Mammary epithelial cell (primary cell): ENCODE data around the gene GDPD5.

Experiments
- EZH2 ChIP-seq: IDR thresholded peaks from 2 replicates; pipeline ENCODE4 v1.6.1; 2012; ENCODE audit warnings: low read length, inconsistent platforms, borderline replicate concordance
- TF ChIP-seq, protein P1 (sequence below), 2 donors: IDR thresholded peaks in 1 of 2; conservative IDR thresholded peaks in 1 of 2; 2 replicates each; pipeline ENCODE4 v1.5.1; 2011 to 2012; ENCODE audit warnings: inconsistent platforms in 2 of 2, low read length in 2 of 2, mild to moderate bottlenecking in 2 of 2, control low read depth in 1 of 2, low read depth in 1 of 2; ENCODE audit not compliant: insufficient read depth in 1 of 2; ENCODE audit errors: extremely low read depth in 1 of 2

DNA sequence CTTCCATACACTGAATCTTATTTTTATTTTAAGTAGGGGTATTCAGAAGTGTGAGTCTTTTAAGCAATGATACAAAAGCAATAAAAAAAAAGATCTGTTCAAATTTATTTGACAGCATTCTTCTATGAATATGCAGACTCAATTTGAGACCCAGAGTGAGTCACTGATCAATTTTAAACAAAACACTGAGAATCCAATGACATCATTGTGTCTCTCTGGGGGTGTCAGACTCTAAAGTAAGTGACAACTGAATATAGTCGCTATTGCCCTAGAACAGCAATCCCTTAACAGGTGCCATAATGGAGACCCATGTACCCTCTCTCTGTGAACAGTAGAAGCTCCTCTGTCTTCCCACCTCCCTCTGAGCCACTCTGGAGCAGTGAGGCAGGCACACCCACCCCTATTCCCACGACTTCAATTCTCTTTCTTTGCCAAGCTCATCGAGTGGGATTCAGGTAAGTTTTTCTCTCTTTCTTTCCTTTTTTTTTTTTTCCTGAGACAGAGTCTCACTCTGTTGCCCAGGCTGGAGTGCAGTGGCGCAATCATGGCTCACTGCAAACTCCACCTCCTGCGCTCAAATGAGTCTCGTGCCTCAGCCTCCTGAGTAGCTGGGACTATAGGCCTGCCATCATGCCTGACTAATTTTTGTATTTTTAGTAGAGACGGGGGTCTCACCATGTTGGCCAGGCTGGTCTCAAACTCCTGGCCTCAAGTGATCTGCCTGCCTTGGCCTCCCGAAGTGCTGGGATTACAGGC, 131.5 kb downstream of the GDPD5 start:
- TF ChIP-seq, protein P1, sequence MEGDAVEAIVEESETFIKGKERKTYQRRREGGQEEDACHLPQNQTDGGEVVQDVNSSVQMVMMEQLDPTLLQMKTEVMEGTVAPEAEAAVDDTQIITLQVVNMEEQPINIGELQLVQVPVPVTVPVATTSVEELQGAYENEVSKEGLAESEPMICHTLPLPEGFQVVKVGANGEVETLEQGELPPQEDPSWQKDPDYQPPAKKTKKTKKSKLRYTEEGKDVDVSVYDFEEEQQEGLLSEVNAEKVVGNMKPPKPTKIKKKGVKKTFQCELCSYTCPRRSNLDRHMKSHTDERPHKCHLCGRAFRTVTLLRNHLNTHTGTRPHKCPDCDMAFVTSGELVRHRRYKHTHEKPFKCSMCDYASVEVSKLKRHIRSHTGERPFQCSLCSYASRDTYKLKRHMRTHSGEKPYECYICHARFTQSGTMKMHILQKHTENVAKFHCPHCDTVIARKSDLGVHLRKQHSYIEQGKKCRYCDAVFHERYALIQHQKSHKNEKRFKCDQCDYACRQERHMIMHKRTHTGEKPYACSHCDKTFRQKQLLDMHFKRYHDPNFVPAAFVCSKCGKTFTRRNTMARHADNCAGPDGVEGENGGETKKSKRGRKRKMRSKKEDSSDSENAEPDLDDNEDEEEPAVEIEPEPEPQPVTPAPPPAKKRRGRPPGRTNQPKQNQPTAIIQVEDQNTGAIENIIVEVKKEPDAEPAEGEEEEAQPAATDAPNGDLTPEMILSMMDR (conservative IDR thresholded peaks at IDR 0.05 in 1 of 2, IDR thresholded peaks at IDR 0.05 in 1 of 2; ENCODE audit: extremely low read depth in 1 of 2, insufficient read depth in 1 of 2, low read depth in 1 of 2, low read length in 2 of 2), result no peak
- TF ChIP-seq EZH2, result no peak
